PFSK-1 (cell line): ENCODE data around the gene NRIP1.

Experiments used
- FOXP2 ChIP-seq: optimal IDR thresholded peaks from 2 replicates; pipeline ENCODE3; 2011; ENCODE audit warnings: borderline replicate concordance, control low read depth, inconsistent platforms; ENCODE audit not compliant: insufficient read depth; ENCODE audit errors: extremely low read length, extremely low read depth
- POLR2AphosphoS5 ChIP-seq: IDR thresholded peaks from 2 replicates; pipeline ENCODE4 v1.6.1; 2012; ENCODE audit warnings: low read depth, mild to moderate bottlenecking, control low read depth, low read length, moderate library complexity
- REST ChIP-seq, 2 experiments: IDR thresholded peaks; 2 replicates each; pipeline versions ENCODE4 v1.6.1 to v1.8.0; 2011 to 2012; ENCODE audit warnings: low read depth in 2 of 2, low read length in 2 of 2, control low read depth in 1 of 2, inconsistent platforms in 1 of 2, mild to moderate bottlenecking in 1 of 2, moderate library complexity in 1 of 2; ENCODE audit not compliant: insufficient read depth in 1 of 2
- SIN3A ChIP-seq: IDR thresholded peaks from 2 replicates; pipeline ENCODE4 v1.6.1; 2012; ENCODE audit warnings: mild to moderate bottlenecking, low read length, moderate library complexity, borderline replicate concordance; ENCODE audit not compliant: insufficient read depth
- TAF1 ChIP-seq: IDR thresholded peaks from 2 replicates; pipeline ENCODE4 v1.6.1; 2012; ENCODE audit warnings: low read length, control low read depth, borderline replicate concordance; ENCODE audit not compliant: insufficient read depth

NRIP1 gene

DNA sequence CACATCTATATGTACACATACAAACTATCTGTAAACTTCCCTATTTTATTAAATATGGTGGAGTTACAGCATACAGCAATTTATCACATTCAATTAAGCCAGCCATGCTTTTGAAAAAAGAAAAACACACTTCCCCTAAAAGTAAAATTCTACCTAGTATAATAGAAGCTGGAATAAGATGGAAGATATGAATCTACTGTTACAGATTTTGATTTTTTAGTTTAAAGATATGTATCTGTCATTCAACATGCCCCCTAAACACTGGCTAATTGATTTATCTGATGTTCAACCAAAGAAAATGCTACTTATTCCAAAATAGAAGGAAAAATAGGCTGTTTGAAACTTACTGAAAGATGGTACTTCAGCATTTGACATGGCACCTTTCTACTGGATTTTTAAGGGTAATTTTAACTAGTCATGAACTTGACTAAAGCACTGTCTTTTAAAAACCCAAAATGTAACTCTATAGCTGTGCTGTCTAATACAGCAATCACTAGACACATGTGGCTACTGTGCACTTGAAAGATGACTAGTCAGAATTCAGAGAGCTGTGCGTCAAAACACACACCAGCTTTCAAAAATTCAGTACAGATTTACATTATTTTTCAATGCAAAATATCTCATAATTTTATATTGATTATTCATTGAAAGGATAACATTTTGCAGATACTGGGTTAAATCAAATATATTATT lies 25.0 kb downstream of the NRIP1 start:
- TF ChIP-seq POLR2AphosphoS5 (no peak), FOXP2 (no peak), TAF1 (no peak), REST (IDR thresholded peaks at IDR 0.05; ENCODE audit: insufficient read depth in 1 of 2, low read depth in 2 of 2, low read length in 2 of 2) (no peak), SIN3A (no peak)

GRCh38 chr21:15037900-15038293 lies 26.9 kb downstream of the NRIP1 start:
- TF ChIP-seq REST (IDR thresholded peaks at IDR 0.05; ENCODE audit: insufficient read depth in 1 of 2, low read depth in 2 of 2, low read length in 2 of 2) (no peak), TAF1 (no peak), FOXP2 (no peak), SIN3A (no peak)

- TF ChIP-seq FOXP2 = no peak
- no peak for TF ChIP-seq POLR2AphosphoS5
- no peak for TF ChIP-seq TAF1
- no peak for TF ChIP-seq REST (IDR thresholded peaks at IDR 0.05; ENCODE audit: insufficient read depth in 1 of 2, low read depth in 2 of 2, low read length in 2 of 2)
- no peak for TF ChIP-seq SIN3A
Observed at GRCh38 chr21:15037095-15037899, 27.5 kb downstream of the NRIP1 start.

DNA sequence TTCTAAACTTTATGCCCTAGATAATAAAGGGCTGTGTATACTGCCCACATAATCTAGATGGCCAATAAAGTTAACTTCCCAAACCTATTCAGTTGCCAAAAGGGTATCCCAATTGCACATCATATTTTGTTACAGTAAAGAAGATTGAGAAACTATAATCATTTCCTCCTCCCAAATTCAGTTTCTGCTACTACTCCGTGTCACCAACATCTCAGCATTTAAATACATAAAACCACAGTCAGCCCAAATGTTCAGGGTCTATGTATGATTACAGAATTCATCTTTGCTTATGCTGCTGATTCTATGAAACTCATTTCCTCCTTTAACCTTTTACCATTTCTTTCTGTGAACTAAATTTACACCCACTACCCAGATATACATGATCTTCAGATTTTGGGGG lies 28.6 kb downstream of the NRIP1 start:
- no peak for TF ChIP-seq FOXP2
- no peak for TF ChIP-seq TAF1
- TF ChIP-seq POLR2AphosphoS5 = no peak
- no peak for TF ChIP-seq REST (IDR thresholded peaks at IDR 0.05; ENCODE audit: insufficient read depth in 1 of 2, low read depth in 2 of 2, low read length in 2 of 2)
- no peak for TF ChIP-seq SIN3A
